Bronchial epithelial cell (primary cell): ENCODE measurements around the gene NPFF. TPM values are rescaled to one million over a fixed set of nuclear protein-coding genes. Genes with fewer than 3 reads are reported as not detected.

Source experiments
- DNase-seq: peaks from one replicate; pipeline ENCODE4 v3.0.0-alpha.2; 2010; ENCODE audit warnings: low read depth
- FAIRE-seq: peaks from 2 replicates; lab custom pipeline; 2011; peaks lifted over from hg19 to GRCh38; lab: Jason Lieb, UNC
- H3K27me3 ChIP-seq: 2 replicates; pipeline ENCODE4 v1.5.1; 2011; ENCODE audit warnings: low read length; ENCODE audit not compliant: control insufficient read depth, insufficient read depth
- H3K36me3 ChIP-seq: 2 replicates; pipeline ENCODE4 v1.5.1; 2011; ENCODE audit warnings: low read length; ENCODE audit not compliant: control insufficient read depth, insufficient read depth
- H3K4me3 ChIP-seq: 2 replicates; pipeline ENCODE4 v1.5.1; 2011; ENCODE audit warnings: mild to moderate bottlenecking, low read depth, low read length, control low read depth
- CTCF ChIP-seq: IDR thresholded peaks from 2 replicates; pipeline ENCODE4 v1.5.1; 2011; ENCODE audit warnings: mild to moderate bottlenecking, moderate library complexity, low read length, control low read depth, inconsistent platforms; ENCODE audit not compliant: insufficient read depth, severe bottlenecking
- total RNA-seq: library from RNA; depleted of rRNA; stranded (reverse); fragments of >200 nt; gene quantifications from 2 replicates; pipeline ENCODE4 v1.2.1, GENCODE V29; 2014

NPFF gene
- total RNA-seq, 1 donor from 2014 or later = not detected

GRCh38 chr12:53505086-53505485, 2.2 kb downstream of the NPFF start:
- no peaks in the 10 kb centered on the region for H3K27me3 ChIP-seq
- DNase-seq = no peak
- no peak for FAIRE-seq
- TF ChIP-seq CTCF = no peak
- H3K36me3 ChIP-seq = peaks cover 14% of the 10 kb centered on the region
- no peak overlapping the region for H3K4me3 ChIP-seq

GRCh38 chr12:53504004-53504920, 3.0 kb downstream of the NPFF start:
- FAIRE-seq (no peak), DNase-seq (no peak)
- Histone ChIP-seq H3K27me3 (no peaks in the 10 kb centered on the region), H3K36me3 (peaks cover 14% of the 10 kb centered on the region), H3K4me3 (no peak overlapping the region)
- no peak for TF ChIP-seq CTCF

GRCh38 chr12:53502983-53503728, 4.1 kb downstream of the NPFF start:
- no peak for FAIRE-seq
- no peak overlapping the region for H3K4me3 ChIP-seq
- no peak for DNase-seq
- no peak for TF ChIP-seq CTCF
- no peaks in the 10 kb centered on the region for H3K27me3 ChIP-seq
- H3K36me3 ChIP-seq = peaks cover 14% of the 10 kb centered on the region

- peaks cover 13% of the 10 kb centered on the region for H3K36me3 ChIP-seq
- no peak overlapping the region for H3K4me3 ChIP-seq
- no peak for FAIRE-seq
- no peaks in the 10 kb centered on the region for H3K27me3 ChIP-seq
- no peak for TF ChIP-seq CTCF
- no peak for DNase-seq
These were observed 5.0 kb downstream of the NPFF start for GRCh38 chr12:53502331-53502730.

GRCh38 chr12:53501615-53502181, 5.6 kb downstream of the NPFF start:
- Histone ChIP-seq H3K36me3 (peaks cover 12% of the 10 kb centered on the region), H3K4me3 (peak overlapping the region; percentile 70), H3K27me3 (no peaks in the 10 kb centered on the region)
- no peak for TF ChIP-seq CTCF
- DNase-seq = no peak
- FAIRE-seq = no peak
